Thyroid gland (tissue), 4 donors: ENCODE measurements around the gene FHOD3. TPM values are rescaled to one million over a fixed set of nuclear protein-coding genes. Genes with fewer than 3 reads are reported as not detected.
A peak's percentile ranks its signal among the peaks of the same experiment; 100 is the strongest.

ENCODE experiments used
- DNase-seq, 2 donors: peaks; one replicate each; pipeline ENCODE4 v3.0.0-alpha.2; 2019
- H3K27ac ChIP-seq, 3 donors: fragments of 200-600 bp; sonication (generic); 1 replicate in 2 of 3; 2 replicates in 1 of 3; pipeline ENCODE4 v1.5.1; 2016 to 2019; ENCODE audit warnings: mild to moderate bottlenecking in 1 of 3, moderate library complexity in 1 of 3
- H3K27me3 ChIP-seq: fragments of 200-600 bp; sonication (generic); one replicate; pipeline ENCODE4 v1.5.1; 2019
- H3K36me3 ChIP-seq, 2 donors: fragments of 200-600 bp; sonication (generic); one replicate each; pipeline ENCODE4 v1.5.1; 2016 to 2019
- H3K4me1 ChIP-seq, 2 donors: fragments of 200-600 bp; sonication (generic); one replicate each; pipeline ENCODE4 v1.5.1; 2017 to 2019
- H3K4me3 ChIP-seq, 3 donors: fragments of 200-600 bp; sonication (generic); replicated peaks in 1 of 3; 1 replicate in 2 of 3; 2 replicates in 1 of 3; pipeline ENCODE4 v1.5.1; 2016; ENCODE audit warnings: mild to moderate bottlenecking in 1 of 3
- H3K9me3 ChIP-seq: fragments of 200-600 bp; sonication (generic); one replicate; pipeline ENCODE4 v1.5.1; 2017
- POLR2A ChIP-seq, 2 donors: fragments of 450-650 bp; IDR thresholded peaks; one replicate each; pipeline ENCODE4 v1.6.1; 2017; ENCODE audit warnings: antibody characterized with exemption in 2 of 2, mild to moderate bottlenecking in 2 of 2, moderate library complexity in 1 of 2
- WGBS, 2 donors: methylation state at CpG; one replicate each; pipeline ENCODE4 v1.1.5; 2017; 5-methylcytosine and 5-hydroxymethylcytosine counted together
- intact Hi-C: fragments of 100-400 bp; cut with DNase I; formaldehyde crosslinking; loops from one replicate; pipeline ENCODE4 v1.15.1; 2023
- total RNA-seq, 4 donors: library from RNA; depleted of rRNA; stranded (reverse); fragments of >200 nt; gene quantifications; one replicate each; pipeline ENCODE4 v1.2.3, GENCODE V29; 2016
- TF ChIP-seq, protein P1 (sequence below), 6 experiments: fragments of 200-600 bp in 3 of 6; fragments of 450-650 bp in 3 of 6; sonication (generic) in 3 of 6; IDR thresholded peaks; one replicate each; pipeline ENCODE4 v1.5.1; 2016 to 2019; ENCODE audit warnings: antibody characterized with exemption in 6 of 6, mild to moderate bottlenecking in 2 of 6, inconsistent platforms in 1 of 6, moderate library complexity in 1 of 6

FHOD3 gene
- total RNA-seq, 4 donors from 2014 or later = 1.6 to 6.9 (median 4.8) TPM

DNA sequence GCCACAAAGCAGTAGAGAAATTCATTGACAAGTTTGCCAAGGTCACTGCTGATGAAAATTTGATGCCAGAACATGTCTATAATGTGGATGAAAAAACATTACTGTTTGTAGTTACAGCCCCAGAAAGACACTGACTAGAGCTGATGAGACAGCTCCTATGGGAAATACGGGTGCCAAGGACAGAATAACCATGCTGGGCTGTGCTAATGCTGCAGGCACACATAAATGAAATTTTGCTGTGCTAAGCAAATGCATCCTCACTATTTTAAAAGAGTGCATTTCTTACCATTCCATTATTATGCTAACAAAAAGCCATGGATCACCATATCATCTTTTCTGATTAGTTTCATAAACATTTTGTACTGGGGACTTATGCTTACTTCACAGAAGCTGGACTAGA is 208.2 kb downstream of the FHOD3 start:
- Histone ChIP-seq H3K4me3 (no peak overlapping the region), H3K4me1 (peaks cover 0 to 6% of the 10 kb centered on the region in 2 donors), H3K27ac (no peak overlapping the region), H3K27me3 (no peaks in the 10 kb centered on the region), H3K36me3 (no peaks in the 10 kb centered on the region), H3K9me3 (no peaks in the 10 kb centered on the region)
- 87 to 92% methylated on average over 1 of the region's 1 CpG for WGBS, 2 donors
- DNase-seq = no peak
- no peak for TF ChIP-seq POLR2A (IDR thresholded peaks at IDR 0.05)
- TF ChIP-seq, protein P1, sequence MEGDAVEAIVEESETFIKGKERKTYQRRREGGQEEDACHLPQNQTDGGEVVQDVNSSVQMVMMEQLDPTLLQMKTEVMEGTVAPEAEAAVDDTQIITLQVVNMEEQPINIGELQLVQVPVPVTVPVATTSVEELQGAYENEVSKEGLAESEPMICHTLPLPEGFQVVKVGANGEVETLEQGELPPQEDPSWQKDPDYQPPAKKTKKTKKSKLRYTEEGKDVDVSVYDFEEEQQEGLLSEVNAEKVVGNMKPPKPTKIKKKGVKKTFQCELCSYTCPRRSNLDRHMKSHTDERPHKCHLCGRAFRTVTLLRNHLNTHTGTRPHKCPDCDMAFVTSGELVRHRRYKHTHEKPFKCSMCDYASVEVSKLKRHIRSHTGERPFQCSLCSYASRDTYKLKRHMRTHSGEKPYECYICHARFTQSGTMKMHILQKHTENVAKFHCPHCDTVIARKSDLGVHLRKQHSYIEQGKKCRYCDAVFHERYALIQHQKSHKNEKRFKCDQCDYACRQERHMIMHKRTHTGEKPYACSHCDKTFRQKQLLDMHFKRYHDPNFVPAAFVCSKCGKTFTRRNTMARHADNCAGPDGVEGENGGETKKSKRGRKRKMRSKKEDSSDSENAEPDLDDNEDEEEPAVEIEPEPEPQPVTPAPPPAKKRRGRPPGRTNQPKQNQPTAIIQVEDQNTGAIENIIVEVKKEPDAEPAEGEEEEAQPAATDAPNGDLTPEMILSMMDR (IDR thresholded peaks at IDR 0.05) = no peak
- intact Hi-C loops = no loop called here

DNA sequence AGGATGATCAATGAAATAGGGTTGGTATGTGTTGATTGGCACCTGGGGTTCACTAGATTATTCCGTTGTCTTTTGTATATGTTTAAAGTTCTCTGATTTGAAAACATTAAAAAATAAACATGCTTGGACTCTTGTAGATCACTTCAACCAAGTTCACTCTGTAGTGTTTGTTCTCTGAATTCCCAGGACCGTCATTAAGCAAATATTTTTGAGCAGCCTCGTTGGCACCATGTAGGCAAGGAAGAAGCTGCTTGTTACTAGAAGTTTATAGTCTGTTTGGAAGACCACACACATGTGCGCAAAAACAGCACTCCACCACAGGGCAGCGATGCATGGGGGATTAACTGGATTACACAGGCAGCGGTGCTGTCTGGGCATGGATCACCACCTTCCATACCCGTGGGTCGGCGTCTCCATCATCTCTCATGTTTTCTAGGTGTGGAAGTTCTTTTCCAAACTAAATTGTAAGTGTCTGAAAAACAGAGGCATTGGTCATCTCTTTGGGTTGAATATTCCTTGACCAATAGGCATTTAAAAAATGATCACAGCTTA is 212.2 kb downstream of the FHOD3 start:
- no peaks in the 10 kb centered on the region for H3K9me3 ChIP-seq
- WGBS, 2 donors = 62 to 65% methylated on average over 9 of the region's 9 CpGs
- H3K27me3 ChIP-seq = no peaks in the 10 kb centered on the region
- H3K4me1 ChIP-seq = peaks cover 0 to 18% of the 10 kb centered on the region in 2 donors
- TF ChIP-seq, protein P1 (IDR thresholded peaks at IDR 0.05) = no peak
- no peak for TF ChIP-seq POLR2A (IDR thresholded peaks at IDR 0.05)
- no peak overlapping the region for H3K4me3 ChIP-seq
- intact Hi-C loops = no loop called here
- DNase-seq = peak; percentile 4 to 27
- no peak overlapping the region for H3K27ac ChIP-seq
- no peaks in the 10 kb centered on the region for H3K36me3 ChIP-seq

DNA sequence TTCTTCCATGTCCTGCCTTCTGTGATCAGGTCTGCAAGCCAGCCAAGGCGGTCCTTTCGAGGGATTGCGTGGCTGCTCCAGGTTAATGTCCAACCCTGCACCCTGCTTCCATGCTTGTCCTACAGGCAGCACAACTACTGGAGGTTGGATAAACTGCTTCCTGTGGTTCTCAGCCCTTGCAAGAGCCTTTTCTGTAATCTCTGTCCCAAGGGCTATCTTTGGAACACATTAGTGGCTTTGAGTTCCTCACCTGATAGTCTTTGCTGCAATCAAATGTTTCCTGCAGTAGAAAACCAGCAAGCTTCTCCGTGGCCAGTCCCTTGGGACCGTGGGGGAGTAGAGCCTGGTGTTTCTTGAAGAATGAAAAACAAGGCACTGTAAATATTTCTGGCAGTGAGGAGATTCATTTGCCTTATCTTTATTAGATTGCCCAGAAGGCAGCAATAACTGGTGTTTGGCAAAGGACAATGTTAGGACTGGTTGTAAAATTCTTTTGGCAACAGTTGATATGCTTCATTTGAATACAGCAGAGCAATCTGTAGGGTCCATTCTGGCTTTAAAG is 214.4 kb downstream of the FHOD3 start:
- no peak for DNase-seq
- intact Hi-C loops = no loop called here

DNA sequence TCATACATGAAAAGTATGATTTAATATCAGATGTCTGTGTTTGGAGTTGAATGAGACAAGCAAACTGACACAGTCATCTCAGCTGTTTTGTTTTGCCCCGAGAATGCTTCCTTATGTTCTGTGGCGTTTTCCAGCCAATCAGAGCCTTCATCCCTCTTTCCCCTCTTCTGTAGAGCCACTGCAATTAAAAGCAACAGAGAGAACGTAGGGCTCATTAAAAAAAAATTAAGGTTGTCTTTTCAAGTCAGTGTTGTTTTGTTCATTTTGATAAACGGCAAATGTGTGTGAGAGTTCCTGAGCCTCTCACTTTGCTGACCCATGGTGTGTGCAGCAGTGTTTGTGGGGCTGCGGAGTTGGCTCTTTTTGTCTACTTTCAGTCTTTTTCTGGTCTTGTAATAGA is 216.0 kb downstream of the FHOD3 start:
- no peaks in the 10 kb centered on the region for H3K9me3 ChIP-seq
- H3K36me3 ChIP-seq = no peaks in the 10 kb centered on the region
- no peak for TF ChIP-seq POLR2A (IDR thresholded peaks at IDR 0.05)
- TF ChIP-seq, protein P1 (IDR thresholded peaks at IDR 0.05) = no peak
- intact Hi-C loops = no loop called here
- H3K4me3 ChIP-seq = no peak overlapping the region
- DNase-seq = no peak
- H3K27ac ChIP-seq = no peak overlapping the region
- no peaks in the 10 kb centered on the region for H3K27me3 ChIP-seq
- peaks cover 0 to 18% of the 10 kb centered on the region in 2 donors for H3K4me1 ChIP-seq
- WGBS, 2 donors = 64 to 65% methylated on average over 5 of the region's 5 CpGs

More for the DNA sequence above, 214.4 kb downstream of the FHOD3 start:
- H3K27ac ChIP-seq = no peak overlapping the region
- H3K27me3 ChIP-seq = no peaks in the 10 kb centered on the region
- 72 to 81% methylated on average over 5 of the region's 5 CpGs for whole genome bisulfite sequencing, 2 donors
- TF ChIP-seq, protein P1 (IDR thresholded peaks at IDR 0.05) = no peak
- TF ChIP-seq POLR2A (IDR thresholded peaks at IDR 0.05) = no peak
- no peaks in the 10 kb centered on the region for H3K9me3 ChIP-seq
- no peak overlapping the region for H3K4me3 ChIP-seq
- H3K4me1 ChIP-seq = peaks cover 0 to 18% of the 10 kb centered on the region in 2 donors
- H3K36me3 ChIP-seq = no peaks in the 10 kb centered on the region

DNA sequence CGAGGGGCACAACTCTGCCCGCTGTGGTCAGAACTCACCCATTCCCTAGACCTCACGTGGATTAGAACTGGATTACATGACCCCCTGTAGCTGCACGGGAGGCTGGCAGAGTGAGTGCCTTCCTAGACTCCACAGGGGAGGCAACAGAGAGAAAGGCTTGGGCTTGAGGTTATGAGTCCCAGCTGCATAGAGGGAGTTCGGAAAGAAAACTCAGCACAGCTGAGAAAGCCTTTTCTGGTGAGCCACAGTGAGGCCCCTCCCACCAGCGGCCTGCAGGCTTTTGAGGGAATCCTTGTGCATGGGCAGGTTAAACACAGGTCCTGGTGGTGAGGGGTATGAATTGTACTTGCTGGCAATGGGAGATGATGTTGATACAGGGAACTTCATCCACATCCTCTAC is 217.3 kb downstream of the FHOD3 start:
- no peaks in the 10 kb centered on the region for H3K36me3 ChIP-seq
- 81 to 90% methylated on average over 6 of the region's 6 CpGs for WGBS, 2 donors
- DNase-seq = no peak
- no peak overlapping the region for H3K27ac ChIP-seq
- peaks cover 0 to 18% of the 10 kb centered on the region in 2 donors for H3K4me1 ChIP-seq
- H3K4me3 ChIP-seq = no peak overlapping the region
- no peaks in the 10 kb centered on the region for H3K27me3 ChIP-seq
- no peaks in the 10 kb centered on the region for H3K9me3 ChIP-seq
- TF ChIP-seq POLR2A (IDR thresholded peaks at IDR 0.05) = no peak
- TF ChIP-seq, protein P1 (IDR thresholded peaks at IDR 0.05) = no peak
- intact Hi-C loops = no loop called here
